Middle frontal gyrus (tissue), 1 donor: ENCODE data around the gene ARFIP1.

Source experiments
- DNase-seq: peaks from one replicate; pipeline ENCODE4 v3.0.0-alpha.2; 2015; ENCODE audit warnings: low spot score; ENCODE audit errors: extremely low spot score

ARFIP1 gene

DNA sequence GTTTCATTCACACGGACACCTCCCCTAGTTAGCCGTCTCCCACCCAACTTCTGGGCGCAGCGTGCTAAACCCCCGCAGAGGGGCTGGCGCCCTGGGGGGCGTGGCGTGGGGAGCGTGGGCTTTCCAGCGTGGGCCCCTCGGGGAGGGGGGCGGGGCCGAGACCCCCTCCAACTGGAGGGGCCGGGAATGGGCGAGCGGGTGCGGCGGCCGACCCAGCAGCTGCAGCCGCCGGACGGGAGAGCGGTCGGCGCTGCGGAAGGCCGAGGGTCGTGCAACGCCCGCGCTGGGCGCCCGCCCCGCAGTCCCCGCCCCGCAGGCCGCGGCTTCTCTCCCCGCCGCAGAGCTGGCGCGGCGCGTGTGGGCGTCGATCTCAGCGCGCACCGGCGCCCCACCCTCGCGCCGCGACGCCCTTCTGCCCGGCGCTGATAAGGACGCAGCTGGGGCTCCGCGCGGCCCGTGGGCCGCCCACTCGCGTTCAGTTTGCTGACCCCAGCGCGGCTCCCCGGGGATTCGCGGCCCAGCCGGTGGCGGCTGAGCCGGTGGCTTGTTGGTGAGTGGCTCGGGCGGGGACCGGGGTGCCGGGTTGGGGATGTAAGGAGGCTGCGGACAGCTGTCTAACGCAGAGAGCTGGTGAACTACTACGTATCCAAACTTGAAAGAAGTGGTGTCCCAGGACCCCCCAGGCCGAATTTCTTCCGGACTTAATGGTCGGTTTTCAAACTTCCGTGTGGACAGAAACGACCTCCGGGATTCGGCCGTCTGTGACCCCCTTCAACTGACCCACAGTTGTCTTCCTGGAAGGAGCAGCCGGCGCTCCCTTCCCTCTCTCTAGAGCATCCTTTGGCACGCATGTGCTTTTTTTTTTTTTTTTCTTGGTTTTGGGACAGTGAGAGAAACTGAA lies 157.8 kb downstream of the ARFIP1 start:
- DNase-seq = no peak

DNA sequence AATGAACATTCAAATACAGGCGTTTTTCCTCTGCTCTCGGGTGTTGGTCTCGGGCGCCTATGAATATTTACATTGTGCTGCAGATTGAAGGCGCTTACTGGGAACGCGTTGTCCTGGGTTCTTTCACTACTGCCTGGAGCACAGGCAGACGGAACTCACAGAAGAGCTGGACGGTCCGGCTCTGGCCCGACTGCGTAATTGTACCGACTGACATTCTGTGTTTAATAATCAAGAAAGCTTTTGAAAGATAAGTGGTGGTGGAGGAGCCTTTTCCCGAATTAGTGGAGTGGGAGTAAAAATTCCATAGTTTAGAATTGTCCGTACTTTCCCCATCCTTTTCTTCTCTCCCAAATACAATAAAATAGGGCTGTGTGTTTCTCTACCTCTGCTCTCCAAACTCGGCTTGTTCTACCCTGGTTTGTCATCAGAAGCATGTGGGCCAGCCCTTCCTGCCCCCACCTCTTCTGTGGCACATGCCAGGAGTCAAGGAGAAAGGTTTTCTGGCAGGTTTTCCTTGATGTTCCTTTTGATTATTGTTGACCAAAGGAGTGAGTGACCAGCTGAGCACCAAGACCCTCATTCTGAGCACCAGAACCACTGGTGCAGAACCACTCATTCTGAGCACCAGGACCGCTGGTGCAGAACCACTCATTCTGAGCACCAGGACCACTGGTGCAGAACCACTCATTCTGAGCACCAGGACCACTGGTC lies 158.6 kb downstream of the ARFIP1 start:
- DNase-seq = no peak

DNA sequence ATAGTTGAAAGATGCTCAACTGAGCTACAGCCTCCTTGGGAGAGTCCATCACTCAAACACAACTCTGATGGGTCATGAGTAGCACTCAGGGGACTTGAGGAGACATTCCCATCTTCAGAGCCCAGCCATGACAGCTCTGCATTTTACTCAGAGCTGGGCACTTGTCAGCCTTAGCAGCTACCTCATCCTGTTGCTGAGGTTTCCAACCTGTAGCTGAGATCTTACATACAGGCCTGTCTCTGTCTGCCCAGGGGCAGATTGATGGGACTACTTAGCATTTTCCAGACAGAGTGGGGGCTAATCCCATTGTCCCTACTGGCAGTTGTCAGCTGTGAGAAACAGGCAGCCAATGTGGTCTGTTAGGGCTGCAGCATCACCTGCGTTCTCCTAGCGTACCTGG lies 159.9 kb downstream of the ARFIP1 start:
- no peak for DNase-seq

DNA sequence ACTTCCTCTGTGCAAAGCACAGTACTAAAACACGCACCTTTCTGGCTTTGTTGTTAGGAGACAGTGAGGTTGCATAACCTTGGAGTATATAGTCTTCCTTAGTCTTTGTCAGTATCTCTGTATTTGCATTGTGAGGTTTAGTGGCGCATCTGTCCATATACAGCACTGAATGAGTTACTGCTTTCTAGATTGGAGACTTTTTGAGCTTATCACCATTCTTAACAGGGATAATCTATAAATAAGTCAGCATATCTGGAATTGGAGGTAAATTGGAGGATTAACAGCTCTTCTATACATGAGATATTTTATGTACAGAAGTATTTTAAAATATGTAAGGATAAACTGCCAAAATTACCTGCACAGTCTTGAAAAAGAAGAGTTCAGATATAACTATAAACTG lies 160.7 kb downstream of the ARFIP1 start:
- DNase-seq = no peak

DNA sequence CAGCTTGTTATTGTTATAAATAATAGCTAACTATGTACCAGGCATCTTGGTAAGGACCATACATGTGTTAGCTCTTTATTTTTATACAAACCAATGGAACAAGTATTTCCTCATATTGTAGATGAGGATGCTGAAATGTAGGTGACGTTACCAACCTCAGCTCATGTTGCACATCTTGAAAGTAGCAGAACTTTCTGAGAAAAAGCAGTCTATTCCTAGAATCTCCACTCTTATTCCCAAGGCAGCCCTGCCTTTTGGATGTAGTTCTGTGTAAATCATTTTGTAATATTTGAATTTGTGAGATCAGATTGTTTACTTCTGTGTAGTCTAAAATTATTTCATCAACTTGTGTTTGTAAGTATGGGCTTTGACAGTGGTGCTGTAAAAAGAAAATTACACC lies 161.7 kb downstream of the ARFIP1 start:
- no peak for DNase-seq

DNA sequence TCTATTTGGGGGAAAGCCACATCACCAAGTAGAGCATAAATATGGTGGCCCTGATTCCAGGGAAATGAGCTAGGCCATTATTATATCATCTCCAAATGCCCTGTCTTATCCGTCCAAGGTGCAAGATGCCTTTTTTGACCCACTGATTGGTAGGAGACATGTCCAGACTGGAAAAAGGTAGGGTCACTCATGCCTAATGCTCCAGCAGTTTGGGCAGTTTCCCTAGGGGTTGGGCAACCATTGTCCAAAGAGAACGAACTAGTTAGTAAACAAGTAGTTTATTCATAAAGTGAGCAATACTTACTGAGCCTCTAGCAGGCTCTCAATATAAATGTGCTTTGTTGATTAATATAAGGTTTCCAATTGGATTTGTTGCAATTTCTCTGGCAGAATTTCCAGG lies 162.6 kb downstream of the ARFIP1 start:
- DNase-seq = no peak

DNA sequence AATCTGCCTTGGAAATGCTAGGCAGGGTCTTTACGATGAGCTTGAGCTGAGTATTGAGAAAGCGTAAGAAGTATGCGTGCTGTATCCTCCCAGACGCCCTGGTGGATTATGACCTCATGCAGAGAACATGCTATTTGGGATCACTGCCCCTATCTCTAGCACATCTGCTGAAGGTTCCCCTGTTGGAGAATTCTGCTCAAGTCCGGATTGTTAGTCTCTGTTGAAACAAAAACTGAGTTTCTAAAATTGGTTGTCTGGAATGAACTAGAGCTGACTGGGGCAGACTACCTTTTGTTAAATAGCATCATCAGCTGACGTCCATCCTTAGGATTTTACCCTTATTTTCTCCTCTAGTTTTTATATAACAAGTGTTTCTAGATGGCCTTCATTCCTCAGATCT lies 163.9 kb downstream of the ARFIP1 start:
- DNase-seq = no peak

DNA sequence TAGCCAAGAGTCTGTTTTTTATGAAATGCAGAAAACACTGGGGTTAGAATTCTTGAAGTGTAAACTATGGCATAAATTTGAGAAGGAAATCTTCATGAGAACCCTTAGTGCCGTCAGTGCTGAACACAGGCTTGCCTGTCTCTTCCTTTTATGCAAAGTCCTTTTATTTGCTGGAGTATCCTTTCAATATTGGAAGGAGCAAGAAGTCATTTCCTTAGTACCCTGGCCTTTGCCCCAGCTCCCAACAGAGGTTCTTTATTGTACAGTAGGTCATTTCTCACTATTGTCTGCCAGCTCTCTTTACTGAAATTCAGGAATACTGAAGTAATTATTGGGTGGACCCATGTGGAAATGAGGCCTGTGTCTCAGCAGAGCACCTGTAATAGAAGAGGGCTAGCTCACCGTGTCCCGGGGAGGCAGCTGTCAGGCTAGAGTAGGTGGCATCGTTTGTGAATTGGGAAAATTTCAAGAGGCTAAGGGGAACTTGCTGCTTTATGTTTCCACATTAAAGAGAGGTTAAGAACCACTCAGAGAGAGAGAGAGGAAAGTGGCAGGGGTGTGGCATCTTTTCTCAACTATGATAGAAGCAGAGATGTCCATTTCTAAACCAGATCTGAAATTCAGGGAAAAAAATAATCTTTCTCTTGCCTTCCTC lies 165.0 kb downstream of the ARFIP1 start:
- DNase-seq = no peak

DNA sequence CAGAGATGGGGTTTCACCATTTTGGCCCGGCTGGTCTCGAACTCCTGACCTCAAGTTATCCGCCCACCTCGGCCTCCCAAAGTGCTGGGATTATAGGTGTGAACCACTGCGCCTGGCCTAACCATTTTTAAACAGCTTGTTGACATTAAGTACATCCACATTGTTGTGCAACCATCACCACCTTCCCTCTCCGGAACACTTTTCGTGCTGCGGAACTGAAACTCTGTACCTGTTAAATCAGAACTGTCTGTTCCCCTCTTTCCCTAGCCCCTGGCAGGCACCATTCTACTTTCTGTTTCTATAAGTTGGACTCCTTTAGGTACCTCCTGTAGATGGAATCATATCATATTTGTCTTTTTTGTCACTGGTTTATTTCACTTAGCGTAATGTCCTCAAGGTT lies 165.9 kb downstream of the ARFIP1 start:
- DNase-seq = no peak

DNA sequence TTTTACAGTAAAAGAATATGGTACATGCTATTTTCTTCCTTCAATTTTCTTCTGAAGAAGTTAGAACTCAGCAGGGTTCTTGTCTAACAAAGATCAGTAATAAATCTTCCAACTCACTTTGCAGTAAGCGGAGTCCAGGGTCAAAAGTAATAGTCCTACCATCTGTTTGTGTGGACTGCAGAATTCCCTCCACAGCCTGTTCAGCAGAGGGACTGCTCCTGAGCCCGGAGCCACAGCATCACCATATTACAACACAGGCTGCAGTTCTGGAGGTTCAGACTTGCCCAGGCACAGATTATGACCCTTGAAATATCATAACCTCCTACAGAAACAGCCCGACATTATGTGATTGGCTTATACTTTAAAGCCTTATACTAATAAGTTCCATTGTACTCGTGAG lies 166.7 kb downstream of the ARFIP1 start:
- no peak for DNase-seq

DNA sequence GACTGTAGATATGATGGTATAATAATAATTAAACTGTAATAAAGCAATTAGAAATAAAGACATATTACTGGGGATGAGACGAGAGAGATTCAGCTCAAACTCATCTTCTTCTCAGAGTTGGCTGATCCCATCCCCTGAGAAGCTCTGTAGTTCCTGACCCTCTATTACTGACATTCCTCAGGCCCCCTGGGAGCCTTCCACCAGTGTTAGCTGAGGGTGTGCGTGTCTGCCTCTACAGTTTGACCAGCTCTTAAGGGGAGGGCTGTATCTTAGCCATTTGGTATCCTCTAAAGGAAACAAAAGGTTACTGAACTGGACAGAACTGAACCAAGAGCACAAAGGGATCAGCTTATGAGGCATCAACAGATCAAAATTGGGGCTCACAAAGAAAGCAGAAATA lies 167.6 kb downstream of the ARFIP1 start:
- no peak for DNase-seq

DNA sequence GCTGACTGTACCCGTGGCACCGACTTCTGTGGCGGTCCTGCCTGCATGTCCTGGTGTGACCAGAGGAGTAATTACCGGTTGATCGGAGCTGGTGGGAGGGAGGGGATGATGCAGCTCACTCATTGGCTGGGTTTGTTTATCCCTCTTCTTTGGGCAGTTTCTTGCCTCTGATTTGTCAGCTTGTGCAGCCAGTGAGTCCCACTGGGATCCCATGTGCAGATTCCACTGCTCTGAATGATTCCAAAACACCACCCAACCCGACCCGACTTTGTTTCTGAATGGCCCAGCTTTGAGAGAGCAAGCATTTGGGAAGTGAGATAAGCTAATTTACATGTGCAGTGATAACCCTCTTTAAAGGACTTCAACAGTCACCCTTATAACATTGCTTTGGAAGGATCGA lies 170.2 kb downstream of the ARFIP1 start:
- DNase-seq = no peak

DNA sequence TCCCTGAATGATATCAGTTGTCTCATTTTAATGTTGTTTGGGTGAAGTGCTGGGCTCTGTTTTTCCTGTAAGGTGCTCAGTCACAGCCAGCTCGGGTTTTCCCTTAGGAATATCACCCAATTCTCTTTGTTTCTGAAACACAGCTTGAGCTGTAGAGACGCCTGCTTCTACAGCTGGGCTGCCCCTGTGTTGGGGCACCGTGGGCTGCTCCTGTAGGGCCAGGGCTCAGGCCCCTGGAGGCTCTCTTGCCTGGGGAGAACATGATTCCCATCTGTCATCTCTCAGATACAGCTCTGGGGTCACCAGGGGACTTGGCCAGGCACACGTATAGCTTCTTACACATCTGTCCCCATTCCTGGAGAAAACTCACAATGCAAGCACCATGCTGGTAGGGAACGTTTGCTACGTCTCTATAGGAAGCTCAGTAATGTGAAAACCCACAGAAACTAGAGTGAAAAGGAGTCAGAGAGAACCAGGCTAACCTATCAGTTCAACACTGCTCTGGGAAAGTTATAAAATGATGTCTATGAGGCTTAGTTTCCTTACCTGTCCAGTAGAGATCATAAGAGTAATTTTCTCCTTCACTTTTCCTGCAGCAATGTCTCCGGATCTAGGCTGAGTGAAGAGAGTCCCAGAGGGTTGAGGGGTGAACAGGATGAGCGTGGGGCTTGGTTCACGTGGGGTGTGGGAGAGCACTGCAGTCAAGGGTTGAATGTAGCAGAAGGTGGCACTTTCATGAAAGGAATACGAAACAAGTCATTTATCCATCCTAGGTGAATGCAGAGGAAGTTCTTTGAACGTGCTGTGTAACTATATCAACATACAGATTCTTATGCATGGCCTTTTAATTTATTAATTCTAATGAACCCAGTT lies 170.9 kb downstream of the ARFIP1 start:
- DNase-seq = no peak

DNA sequence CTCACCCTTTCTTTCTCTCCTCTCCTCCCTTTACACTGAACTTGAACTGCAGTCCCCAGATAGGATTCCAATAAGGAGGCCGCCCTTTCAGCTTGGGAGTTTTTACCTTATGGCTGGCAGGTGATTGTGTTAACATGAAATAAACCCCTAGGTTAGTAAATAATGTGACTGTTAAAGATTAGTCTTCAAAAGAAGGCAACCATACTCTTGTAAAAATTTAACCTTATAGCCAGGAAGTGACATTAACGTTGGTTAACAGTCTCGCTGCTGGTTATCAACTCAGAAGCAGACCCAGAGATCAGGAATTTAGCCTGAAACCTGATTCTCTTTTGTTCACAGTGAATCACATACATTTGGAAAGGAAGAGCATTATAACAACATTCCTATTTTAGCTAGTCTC lies 171.6 kb downstream of the ARFIP1 start:
- DNase-seq = no peak

DNA sequence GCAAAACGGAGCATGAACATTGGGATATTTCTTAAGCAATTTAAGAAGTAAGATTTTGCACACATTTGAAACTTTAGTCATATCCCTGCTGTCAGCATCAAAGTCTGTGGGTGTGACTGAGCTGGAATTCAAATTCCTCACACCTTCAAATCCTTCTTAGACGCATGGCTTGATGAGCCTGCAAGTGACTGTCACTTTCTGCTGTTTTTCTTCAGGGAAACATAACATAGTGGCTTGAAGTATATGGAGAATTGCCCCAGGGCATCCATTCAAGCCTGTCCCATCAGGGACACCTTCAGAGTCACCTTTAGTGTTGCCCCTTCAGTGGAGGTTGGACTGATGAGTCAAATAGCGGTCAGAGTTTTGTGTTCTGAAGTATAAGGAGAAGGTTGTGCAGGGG lies 173.8 kb downstream of the ARFIP1 start:
- no peak for DNase-seq

DNA sequence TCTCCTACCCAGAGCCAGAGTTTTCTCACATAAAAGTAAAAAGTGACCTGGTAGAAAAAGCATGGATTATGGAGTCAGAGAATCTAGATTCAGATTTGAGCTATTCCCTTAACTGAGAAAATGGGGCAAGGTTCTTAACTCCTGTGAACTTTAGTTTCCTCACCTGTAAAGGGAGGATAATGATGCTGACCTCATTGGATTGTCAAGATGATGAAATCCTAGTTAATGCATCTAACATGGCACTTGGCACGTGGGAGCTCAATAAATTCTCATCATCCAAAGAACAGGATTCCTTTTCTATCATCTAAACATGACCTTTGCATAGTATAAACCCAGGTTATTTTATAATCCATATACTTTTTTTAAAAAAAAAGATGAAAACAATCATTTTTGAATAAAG lies 175.0 kb downstream of the ARFIP1 start:
- no peak for DNase-seq

DNA sequence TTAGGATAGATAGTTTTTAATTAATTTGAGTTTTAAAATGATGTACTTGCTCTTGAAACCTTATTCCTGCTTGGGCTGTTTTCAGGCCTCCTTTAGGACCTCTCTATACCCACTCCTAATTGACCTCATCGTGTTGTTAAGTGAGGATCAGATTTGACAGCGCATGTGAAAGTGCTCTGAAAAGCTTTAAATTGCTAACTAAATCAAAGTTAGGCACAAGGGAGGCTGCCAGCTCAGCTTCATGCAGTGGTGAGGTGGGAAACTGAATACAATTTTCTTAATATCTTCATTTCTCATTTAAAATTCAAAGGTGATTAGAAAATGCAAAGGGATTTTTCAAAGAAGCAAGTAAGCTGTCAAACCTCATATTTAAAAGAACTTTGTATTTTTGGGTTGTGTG lies 176.4 kb downstream of the ARFIP1 start:
- no peak for DNase-seq

DNA sequence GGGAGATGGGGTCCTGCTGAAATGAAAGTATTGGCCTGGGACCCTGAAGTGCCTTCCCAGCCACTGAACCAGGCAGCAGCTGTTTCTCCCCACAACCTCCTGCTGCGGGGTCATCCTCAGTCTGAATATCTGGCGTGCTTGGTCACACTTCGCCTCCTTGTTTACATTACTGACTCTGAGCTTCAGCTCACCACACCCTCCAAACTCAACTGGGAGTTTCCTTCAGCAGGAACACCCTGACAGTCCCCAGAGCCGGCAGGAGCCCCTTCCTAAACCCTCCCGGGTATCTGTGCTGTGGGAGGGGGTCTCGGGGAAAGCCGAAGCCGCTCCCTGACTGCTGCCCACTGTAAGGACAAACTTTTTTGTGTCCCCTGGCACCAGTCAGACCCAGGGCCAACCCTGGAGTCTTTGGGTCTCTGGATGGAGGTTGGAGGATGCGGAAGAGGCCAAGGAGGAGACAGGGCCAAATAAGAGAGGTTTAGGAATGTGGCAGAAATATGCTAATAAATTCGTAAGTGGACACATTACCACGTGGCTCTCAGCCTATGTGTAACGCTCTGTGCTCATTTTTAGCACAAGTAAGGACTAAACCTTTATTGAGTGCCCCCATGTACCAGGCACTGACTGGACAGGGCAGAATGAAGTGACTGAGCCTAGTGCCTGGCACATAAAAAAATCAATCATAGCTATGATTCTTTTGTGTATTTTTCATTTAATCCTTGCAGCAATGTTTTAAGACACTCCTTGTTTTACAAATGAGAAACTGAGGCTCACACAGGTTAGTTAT lies 177.1 kb downstream of the ARFIP1 start:
- no peak for DNase-seq

DNA sequence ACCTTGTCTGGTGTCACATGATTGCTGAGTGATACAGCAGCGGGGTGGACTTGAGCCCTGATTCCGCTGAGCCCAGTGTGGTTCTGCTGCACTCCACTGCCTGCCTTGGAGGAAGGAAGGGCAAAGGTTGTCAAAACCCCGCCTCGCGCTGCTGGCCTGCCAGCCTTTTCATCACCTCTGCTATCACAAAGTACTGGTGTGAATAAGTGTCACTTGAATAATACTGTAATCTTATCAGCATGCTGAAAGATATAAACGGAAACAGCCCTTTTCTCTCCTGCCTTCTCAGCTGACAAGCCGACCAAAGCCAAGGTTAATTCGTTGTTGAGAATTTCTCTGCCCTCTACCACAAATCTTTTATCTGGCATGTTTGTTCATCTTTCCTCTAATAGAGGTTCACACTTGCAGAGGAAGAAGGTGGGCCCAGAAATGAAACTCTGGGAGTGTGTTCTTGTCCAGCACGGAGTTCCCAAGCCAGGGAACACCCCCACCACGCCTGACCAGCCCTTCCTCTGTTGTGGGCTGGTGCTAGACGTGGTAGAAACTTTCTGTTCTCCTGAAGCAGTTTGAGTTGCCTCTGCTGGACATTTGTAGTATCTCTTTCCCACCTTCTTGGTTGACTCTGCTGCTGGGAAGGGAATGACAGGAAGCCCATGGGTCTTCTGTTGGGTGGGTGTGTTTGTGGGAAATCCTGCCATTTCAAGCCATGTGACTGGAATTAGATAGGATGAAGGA lies 177.8 kb downstream of the ARFIP1 start:
- no peak for DNase-seq

DNA sequence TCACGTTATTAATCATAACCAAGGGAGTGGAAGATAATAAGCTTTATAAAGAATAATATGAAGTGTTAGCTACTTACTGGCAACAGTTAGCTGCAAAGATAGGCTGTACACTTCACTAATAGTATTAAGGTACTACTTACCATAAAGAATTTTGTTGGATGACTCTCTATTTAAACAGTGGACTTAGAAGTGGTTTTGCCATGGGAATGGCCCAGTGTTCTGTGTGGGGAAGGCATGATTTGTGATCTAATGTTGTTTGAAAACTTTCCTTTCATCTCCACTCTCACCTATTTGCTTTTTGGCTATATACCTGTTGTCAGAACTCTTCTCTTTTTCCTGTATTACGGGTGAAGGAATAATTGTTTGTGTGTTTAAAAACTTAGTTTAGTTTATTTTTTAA lies 179.3 kb downstream of the ARFIP1 start:
- no peak for DNase-seq
